AG09309 (cell line): Measurements from ENCODE around the gene THUMPD2.

ENCODE experiments used
- DNase-seq: peaks from one replicate; pipeline ENCODE4 v3.0.0-alpha.2; 2010; ENCODE audit warnings: low read depth
- H3K4me3 ChIP-seq: 2 replicates; pipeline ENCODE4 v1.5.1; 2011; ENCODE audit warnings: mild to moderate bottlenecking, low read depth, low read length, moderate library complexity; ENCODE audit not compliant: control insufficient read depth
- TF ChIP-seq, protein P1 (sequence below): IDR thresholded peaks from 2 replicates; pipeline ENCODE4 v1.5.1; 2011; ENCODE audit warnings: mild to moderate bottlenecking, low read depth, low read length, inconsistent platforms; ENCODE audit not compliant: insufficient read depth, control insufficient read depth; ENCODE audit errors: missing control alignments

THUMPD2 gene

DNA sequence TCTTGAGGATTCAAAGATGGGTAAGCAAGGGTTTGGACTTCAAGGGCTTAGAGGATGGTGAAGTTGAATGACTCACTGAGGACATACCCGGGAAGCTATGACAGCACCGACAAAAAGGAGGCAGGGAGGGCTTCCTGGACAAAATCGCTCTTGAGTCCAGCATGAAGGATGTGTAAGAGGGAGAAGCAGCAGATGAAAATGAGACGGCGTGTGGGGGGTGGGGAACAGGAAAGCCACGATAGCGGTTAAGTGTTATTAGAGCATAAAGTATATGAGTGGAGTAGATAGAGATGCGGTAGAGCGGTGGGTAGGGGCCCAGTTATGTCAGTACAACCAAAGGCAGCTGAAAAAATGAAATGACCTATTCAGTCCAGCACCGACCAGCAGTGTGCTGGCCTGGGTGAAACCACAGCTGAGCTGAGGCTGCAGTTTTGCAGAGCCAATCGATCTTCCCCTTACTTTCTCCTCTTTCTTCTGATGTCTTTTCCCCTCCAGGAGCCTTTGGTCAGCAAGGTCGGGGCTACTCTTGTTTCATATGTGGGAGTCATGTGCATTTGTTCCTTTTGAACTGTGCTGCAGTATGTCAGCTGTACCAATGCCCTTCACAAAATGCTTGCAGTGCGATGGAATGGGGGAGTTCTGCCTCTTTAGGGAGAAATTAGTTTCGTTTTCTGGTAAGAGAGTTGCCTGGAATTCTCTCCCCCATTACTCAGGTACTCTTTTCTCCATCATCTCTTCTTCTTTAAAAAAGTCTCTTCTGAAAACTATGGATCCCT, 2.0 kb upstream of the THUMPD2 start:
- H3K4me3 ChIP-seq = no peak overlapping the region
- TF ChIP-seq, protein P1, sequence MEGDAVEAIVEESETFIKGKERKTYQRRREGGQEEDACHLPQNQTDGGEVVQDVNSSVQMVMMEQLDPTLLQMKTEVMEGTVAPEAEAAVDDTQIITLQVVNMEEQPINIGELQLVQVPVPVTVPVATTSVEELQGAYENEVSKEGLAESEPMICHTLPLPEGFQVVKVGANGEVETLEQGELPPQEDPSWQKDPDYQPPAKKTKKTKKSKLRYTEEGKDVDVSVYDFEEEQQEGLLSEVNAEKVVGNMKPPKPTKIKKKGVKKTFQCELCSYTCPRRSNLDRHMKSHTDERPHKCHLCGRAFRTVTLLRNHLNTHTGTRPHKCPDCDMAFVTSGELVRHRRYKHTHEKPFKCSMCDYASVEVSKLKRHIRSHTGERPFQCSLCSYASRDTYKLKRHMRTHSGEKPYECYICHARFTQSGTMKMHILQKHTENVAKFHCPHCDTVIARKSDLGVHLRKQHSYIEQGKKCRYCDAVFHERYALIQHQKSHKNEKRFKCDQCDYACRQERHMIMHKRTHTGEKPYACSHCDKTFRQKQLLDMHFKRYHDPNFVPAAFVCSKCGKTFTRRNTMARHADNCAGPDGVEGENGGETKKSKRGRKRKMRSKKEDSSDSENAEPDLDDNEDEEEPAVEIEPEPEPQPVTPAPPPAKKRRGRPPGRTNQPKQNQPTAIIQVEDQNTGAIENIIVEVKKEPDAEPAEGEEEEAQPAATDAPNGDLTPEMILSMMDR = no peak
- DNase-seq = no peak

DNA sequence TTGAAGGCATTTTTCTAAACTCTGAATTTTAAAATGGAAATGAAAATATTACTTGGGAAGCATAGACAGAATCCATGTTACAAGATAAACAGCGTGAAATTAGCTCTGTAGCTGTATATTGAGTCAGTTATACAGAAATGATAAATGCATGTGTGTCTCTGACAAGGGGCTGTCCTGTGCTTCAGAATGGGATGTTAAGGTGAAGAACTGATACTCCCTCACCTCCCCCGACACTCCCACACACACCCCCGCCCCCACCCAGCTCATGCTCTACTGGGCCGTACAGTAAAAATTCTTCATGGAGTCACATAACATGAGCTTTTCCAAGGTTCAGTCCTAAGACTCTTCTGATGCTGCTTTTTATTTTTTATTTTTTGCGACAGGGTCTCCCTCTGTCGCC, 869 bp upstream of the THUMPD2 start:
- DNase-seq = no peak
- TF ChIP-seq, protein P1 = no peak
- no peak overlapping the region for H3K4me3 ChIP-seq

DNA sequence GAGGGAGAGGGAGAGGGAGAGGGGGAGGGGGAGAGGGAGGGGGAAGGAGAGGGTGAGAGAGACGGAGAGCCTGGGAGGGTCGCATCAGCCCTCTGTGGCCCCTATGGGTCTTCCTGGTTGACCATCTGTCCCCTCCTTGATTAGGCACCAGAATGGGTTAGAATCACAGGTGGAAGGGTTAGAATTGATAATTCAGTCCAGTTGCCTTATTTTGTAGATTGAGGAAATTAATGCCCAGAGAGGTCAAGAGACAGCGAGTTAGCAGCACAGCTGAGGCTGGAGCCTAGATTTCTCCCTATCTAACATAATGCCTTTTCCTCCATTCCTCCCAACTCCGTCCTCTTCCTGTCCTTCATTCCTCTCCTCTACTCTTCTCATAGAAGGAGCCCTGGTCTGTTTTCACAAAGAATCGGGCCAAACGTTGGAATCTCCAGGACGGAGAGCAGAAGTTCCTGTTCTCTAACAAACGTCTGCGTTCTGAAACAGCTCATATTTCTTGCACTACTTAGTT, 338 bp upstream of the THUMPD2 start:
- peak overlapping the region; percentile 71 for H3K4me3 ChIP-seq
- TF ChIP-seq, protein P1 = no peak
- no peak for DNase-seq

DNA sequence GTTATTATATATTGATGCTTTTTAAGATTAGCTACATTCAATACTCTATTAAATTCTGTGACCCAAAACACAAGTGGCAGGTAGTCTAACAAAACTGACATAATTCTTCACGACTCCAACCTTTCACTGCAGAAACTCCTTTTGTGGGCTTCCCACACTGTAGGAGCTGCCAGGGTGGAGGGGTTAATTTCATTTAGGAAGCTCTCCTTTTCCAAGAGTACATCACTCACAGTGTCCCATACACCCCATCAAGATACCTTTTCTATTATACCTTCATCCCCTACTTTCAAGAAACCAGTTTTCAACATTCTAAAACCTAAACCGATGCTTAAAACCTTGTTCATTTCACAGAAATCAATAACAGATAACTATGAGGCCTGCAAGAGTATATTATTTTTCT, 825 bp downstream of the THUMPD2 start:
- no peak for DNase-seq
- TF ChIP-seq, protein P1 = no peak
- H3K4me3 ChIP-seq = peak overlapping the region; percentile 71

DNA sequence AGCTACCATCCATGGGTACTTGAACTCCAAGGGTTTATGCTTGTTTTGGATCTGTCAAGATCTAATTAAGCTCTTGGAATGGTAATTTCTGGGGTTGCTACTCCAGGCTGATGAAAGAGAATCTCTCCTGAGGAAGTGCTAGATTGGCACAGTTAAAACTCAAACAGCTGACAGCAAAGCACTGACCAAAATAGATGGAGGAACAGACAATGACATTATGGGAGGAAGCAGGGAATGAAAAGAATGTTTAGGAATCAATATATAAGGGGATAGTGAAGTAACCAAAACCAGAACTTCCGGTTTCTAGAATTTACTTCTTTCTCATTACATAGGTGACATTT, 6.3 kb downstream of the THUMPD2 start:
- TF ChIP-seq, protein P1 = no peak
- no peak overlapping the region for H3K4me3 ChIP-seq
- DNase-seq = no peak

DNA sequence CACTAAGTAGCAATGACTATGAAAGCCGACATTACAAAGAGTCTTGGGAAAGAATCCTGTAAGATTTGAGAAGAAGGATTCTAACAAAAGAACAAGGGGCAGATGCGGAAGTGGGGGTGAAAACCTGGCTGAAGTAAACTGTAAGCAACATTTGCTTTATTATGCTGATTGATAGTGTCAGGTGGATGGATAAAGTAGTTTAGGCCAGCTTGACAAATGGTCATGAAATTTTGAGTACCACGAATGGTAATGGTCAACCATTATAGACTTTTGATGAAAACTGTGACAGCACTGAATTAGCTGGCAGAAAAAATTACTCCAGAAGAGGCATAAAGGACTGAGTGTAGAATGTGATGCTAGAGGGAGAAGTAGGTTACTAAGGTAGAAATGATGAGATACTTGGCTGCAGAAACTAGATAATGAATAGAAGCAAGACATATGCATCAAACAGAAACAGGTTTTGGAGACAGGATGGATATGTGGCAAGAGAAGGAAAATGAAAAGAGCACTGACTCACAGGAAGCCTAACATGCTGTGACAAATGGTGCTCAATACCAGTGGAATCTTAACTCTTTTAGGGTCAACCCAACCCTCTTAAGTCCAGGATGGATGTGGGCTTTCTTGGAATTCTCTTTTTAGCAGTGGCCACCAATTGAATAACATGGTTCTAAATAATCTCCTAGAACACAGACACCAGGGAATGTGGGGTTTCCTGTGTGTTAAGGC, 6.8 kb downstream of the THUMPD2 start:
- TF ChIP-seq, protein P1 = no peak
- DNase-seq = no peak
- H3K4me3 ChIP-seq = no peak overlapping the region
